C4-2B (cell line): ENCODE data around the gene SH3RF3.

Source experiments
- ZFX ChIP-seq: fragments of 450-650 bp; IDR thresholded peaks from 2 replicates; pipeline ENCODE4 v1.6.1; 2017
- TF ChIP-seq, protein P1 (sequence below): fragments of 450-650 bp; conservative IDR thresholded peaks from 2 replicates; pipeline ENCODE4 v1.5.1; 2017; ENCODE audit warnings: mild to moderate bottlenecking

DNA sequence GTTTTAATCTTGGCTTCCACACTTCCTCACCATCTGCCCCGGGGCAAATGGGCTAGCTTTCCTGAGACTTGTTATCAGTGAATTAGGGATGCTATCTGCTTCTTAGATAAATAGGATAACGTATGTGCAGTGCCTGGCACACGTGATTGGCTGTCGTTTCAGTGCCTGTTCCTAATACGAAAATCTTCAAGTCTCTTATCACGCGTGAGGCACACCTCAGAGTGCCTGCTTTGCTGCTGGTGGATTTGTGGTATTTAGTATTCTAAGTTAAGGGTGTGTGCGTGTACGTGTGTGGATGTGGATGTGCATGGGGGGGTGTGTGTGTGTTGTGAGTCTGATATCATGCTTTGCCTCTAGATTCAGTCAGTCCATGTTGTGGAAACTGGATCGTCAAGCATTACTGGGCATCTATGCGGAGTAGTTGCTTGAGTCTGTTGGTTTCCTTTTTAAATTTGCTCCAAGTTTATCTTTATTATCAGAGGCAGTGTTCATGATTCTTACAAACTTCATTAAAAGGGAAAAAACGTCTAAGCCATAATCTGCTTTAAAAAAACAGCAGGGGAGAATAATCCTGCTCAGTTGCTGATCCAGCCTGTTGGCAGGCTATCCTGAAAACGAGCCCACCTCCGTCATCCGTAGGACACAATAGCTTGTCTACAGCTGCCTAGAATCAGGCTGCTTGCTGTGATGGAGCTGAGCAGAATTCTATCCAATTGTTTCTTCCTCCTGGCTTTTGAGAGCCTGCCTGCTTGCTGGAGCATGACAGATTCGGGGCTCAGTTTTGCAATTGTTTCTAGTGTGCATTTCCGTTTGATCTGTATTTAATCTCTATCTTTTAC, 6.6 kb downstream of the SH3RF3 start:
- TF ChIP-seq, protein P1, sequence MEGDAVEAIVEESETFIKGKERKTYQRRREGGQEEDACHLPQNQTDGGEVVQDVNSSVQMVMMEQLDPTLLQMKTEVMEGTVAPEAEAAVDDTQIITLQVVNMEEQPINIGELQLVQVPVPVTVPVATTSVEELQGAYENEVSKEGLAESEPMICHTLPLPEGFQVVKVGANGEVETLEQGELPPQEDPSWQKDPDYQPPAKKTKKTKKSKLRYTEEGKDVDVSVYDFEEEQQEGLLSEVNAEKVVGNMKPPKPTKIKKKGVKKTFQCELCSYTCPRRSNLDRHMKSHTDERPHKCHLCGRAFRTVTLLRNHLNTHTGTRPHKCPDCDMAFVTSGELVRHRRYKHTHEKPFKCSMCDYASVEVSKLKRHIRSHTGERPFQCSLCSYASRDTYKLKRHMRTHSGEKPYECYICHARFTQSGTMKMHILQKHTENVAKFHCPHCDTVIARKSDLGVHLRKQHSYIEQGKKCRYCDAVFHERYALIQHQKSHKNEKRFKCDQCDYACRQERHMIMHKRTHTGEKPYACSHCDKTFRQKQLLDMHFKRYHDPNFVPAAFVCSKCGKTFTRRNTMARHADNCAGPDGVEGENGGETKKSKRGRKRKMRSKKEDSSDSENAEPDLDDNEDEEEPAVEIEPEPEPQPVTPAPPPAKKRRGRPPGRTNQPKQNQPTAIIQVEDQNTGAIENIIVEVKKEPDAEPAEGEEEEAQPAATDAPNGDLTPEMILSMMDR = no peak
- TF ChIP-seq ZFX = no peak
